ENCODE measurements around the gene PPP1CA. TPM values are rescaled to one million over a fixed set of nuclear protein-coding genes. Genes with fewer than 3 reads are reported as not detected.

Gene PPP1CA
- total and polyA plus RNA-seq, 2 experiments from 2014 or later, result 172 to 207 TPM

GRCh38 chr11:67366961-67367760 is 34.5 kb downstream of the PPP1CA start:
- peak overlapping the region; percentile 36 for H3K4me3 ChIP-seq
- H3K4me1 ChIP-seq (ENCODE audit: insufficient read depth), result peaks cover 55% of the 10 kb centered on the region
- in situ Hi-C loops (cut with MboI), result no loop called here
- no peak overlapping the region for H2AFZ ChIP-seq
- peak overlapping the region; percentile 69 for H3K4me2 ChIP-seq (ENCODE audit: unreplicated experiment)
- peak overlapping the region; percentile 62 for H3K9ac ChIP-seq
- H3K9me2 ChIP-seq (ENCODE audit: insufficient read depth), result no peaks in the 10 kb centered on the region
- H3K27me3 ChIP-seq (replicated peaks; ENCODE audit: insufficient read depth), result no peaks in the 10 kb centered on the region
- H3K36me3 ChIP-seq (ENCODE audit: low read depth), result peaks cover 19% of the 10 kb centered on the region; the same call in 1 of the 2 replicates
- WGBS, 2 experiments (ENCODE audit: low coverage in 1 of 2, low lambda C conversion rate in 2 of 2, missing lambda C conversion rate in 2 of 2), result 52 to 59% methylated on average over 19 to 25 of the region's 25 CpGs
- H4K20me1 ChIP-seq (ENCODE audit: insufficient read depth), result peaks cover 23% of the 10 kb centered on the region
- peak overlapping the region; percentile 62 for H3K27ac ChIP-seq
- H3K9me3 ChIP-seq (ENCODE audit: low read depth), result no peaks in the 10 kb centered on the region
- H3K79me2 ChIP-seq (ENCODE audit: insufficient read depth), result peaks cover 100% of the 10 kb centered on the region
- peak; percentile 40 for DNase-seq
- H3F3A ChIP-seq (ENCODE audit: insufficient read depth), result peaks cover 49% of the 10 kb centered on the region
- TF ChIP-seq EZH2phosphoT487 (IDR thresholded peaks at IDR 0.05; ENCODE audit: insufficient read depth, low read depth), result no peak
- no peak for TF ChIP-seq EZH2 (IDR thresholded peaks at IDR 0.05; ENCODE audit: insufficient read depth, poor library complexity, severe bottlenecking)

DNA sequence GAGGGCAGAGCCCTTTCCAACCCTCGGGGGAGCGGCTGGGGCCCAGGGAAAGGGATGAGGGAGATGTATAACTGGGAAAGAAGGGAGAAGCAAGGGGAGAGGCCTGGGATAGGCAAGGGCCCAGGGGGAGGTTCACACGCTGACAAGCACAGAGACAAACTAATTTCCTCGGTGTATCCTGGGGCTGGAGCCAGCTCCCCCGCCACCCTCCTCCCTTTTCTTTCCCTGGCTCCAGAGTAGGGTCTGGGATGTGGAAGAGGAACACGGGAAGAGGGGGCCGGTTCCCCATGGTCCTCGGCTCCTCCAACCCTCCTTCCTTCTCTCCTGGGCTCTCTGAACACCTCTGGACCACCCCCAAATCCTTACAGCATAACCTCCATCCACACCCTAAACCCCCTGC is 35.1 kb downstream of the PPP1CA start:
- Histone ChIP-seq H4K20me1 (ENCODE audit: insufficient read depth) (peaks cover 23% of the 10 kb centered on the region), H3K4me3 (peak overlapping the region; percentile 36), H3K4me1 (ENCODE audit: insufficient read depth) (peaks cover 55% of the 10 kb centered on the region), H3K27ac (peak overlapping the region; percentile 62), H3K27me3 (replicated peaks; ENCODE audit: insufficient read depth) (no peaks in the 10 kb centered on the region), H3K36me3 (ENCODE audit: low read depth) (peaks cover 19% of the 10 kb centered on the region; the same call in 1 of the 2 replicates), H2AFZ (no peak overlapping the region), H3F3A (ENCODE audit: insufficient read depth) (peaks cover 55% of the 10 kb centered on the region), H3K9ac (peak overlapping the region; percentile 62), H3K9me2 (ENCODE audit: insufficient read depth) (no peaks in the 10 kb centered on the region), H3K9me3 (ENCODE audit: low read depth) (no peaks in the 10 kb centered on the region), H3K4me2 (ENCODE audit: unreplicated experiment) (peak overlapping the region; percentile 69), H3K79me2 (ENCODE audit: insufficient read depth) (peaks cover 100% of the 10 kb centered on the region)
- DNase-seq, result peak; percentile 41
- 38 to 53% methylated on average over 3 to 8 of the region's 8 CpGs for WGBS, 2 experiments (ENCODE audit: low coverage in 1 of 2, low lambda C conversion rate in 2 of 2, missing lambda C conversion rate in 2 of 2)
- no peak for TF ChIP-seq EZH2 (IDR thresholded peaks at IDR 0.05; ENCODE audit: insufficient read depth, poor library complexity, severe bottlenecking)
- no peak for TF ChIP-seq EZH2phosphoT487 (IDR thresholded peaks at IDR 0.05; ENCODE audit: insufficient read depth, low read depth)
- in situ Hi-C loops (cut with MboI), result no loop called here

GRCh38 chr11:67365736-67366444 is 35.8 kb downstream of the PPP1CA start:
- Histone ChIP-seq H3K79me2 (ENCODE audit: insufficient read depth) (peaks cover 99% of the 10 kb centered on the region), H3K9me2 (ENCODE audit: insufficient read depth) (no peaks in the 10 kb centered on the region), H3K27ac (peak overlapping the region; percentile 62), H3K9me3 (ENCODE audit: low read depth) (no peaks in the 10 kb centered on the region), H3K36me3 (ENCODE audit: low read depth) (peaks cover 19% of the 10 kb centered on the region; the same call in 1 of the 2 replicates), H3K4me3 (0 out of 2 replicates have a peak overlapping the region, but pooled peaks have one; percentile 36), H3F3A (ENCODE audit: insufficient read depth) (peaks cover 62% of the 10 kb centered on the region), H3K4me2 (ENCODE audit: unreplicated experiment) (peak overlapping the region; percentile 69), H3K9ac (peak overlapping the region; percentile 62), H3K27me3 (replicated peaks; ENCODE audit: insufficient read depth) (no peaks in the 10 kb centered on the region), H4K20me1 (ENCODE audit: insufficient read depth) (peaks cover 23% of the 10 kb centered on the region), H3K4me1 (ENCODE audit: insufficient read depth) (peaks cover 50% of the 10 kb centered on the region), H2AFZ (no peak overlapping the region)
- DNase-seq, result no peak
- 72 to 82% methylated on average over 14 of the region's 14 CpGs for WGBS, 2 experiments (ENCODE audit: low coverage in 1 of 2, low lambda C conversion rate in 2 of 2, missing lambda C conversion rate in 2 of 2)
- in situ Hi-C loops (cut with MboI), result no loop called here
- TF ChIP-seq EZH2phosphoT487 (IDR thresholded peaks at IDR 0.05; ENCODE audit: insufficient read depth, low read depth) (no peak), EZH2 (IDR thresholded peaks at IDR 0.05; ENCODE audit: insufficient read depth, poor library complexity, severe bottlenecking) (no peak)
